Gastroesophageal sphincter (tissue), 3 donors: Measurements from ENCODE around the gene RABL6.
"Not testable (repeated sequence)": the region's sequence is repeated elsewhere in the genome, so short reads cannot be mapped to it uniquely, and the experiment has no call there.

ENCODE experiments used
- EP300 ChIP-seq: sonication (generic); formaldehyde crosslinking; IDR thresholded peaks from one replicate; pipeline ENCODE4 v1.6.1; 2017; ENCODE audit warnings: antibody characterized with exemption, mild to moderate bottlenecking
- POLR2A ChIP-seq, 2 donors: fragments of 450-650 bp; IDR thresholded peaks; one replicate each; pipeline ENCODE4 v1.6.1; 2017; ENCODE audit warnings: antibody characterized with exemption in 2 of 2, mild to moderate bottlenecking in 2 of 2, moderate library complexity in 1 of 2
- POLR2AphosphoS5 ChIP-seq: sonication (generic); formaldehyde crosslinking; IDR thresholded peaks from one replicate; pipeline ENCODE4 v1.6.1; 2017; ENCODE audit warnings: antibody characterized with exemption
- TF ChIP-seq, protein P1 (sequence below), 4 experiments: fragments of 200-600 bp in 2 of 4; fragments of 450-650 bp in 2 of 4; sonication (generic) in 1 of 4; IDR thresholded peaks; one replicate each; pipeline ENCODE4 v1.5.1; 2017 to 2019; ENCODE audit warnings: antibody characterized with exemption in 4 of 4, mild to moderate bottlenecking in 2 of 4, moderate library complexity in 2 of 4

DNA sequence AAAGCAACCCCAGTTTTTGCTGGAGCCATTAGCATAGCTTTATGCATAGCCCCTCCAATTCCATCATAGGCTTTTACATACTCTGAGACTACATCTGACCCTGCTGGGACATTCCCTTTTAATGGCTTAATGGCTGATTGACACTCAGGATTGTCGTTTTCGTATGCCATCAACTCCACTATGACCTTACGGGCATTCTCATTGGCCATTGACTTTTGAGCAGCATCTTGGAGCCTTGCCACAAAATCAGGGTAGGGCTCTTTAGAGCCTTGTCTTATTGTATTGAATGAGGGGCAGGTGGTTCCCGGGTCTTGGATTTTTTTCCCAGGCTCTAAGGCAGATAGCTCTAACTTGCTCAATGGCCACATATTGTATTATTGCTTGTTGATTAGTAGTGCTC is 20.8 kb upstream of the RABL6 start:
- TF ChIP-seq POLR2A (IDR thresholded peaks at IDR 0.05); EP300; POLR2AphosphoS5: not testable (repeated sequence)
- TF ChIP-seq, protein P1, sequence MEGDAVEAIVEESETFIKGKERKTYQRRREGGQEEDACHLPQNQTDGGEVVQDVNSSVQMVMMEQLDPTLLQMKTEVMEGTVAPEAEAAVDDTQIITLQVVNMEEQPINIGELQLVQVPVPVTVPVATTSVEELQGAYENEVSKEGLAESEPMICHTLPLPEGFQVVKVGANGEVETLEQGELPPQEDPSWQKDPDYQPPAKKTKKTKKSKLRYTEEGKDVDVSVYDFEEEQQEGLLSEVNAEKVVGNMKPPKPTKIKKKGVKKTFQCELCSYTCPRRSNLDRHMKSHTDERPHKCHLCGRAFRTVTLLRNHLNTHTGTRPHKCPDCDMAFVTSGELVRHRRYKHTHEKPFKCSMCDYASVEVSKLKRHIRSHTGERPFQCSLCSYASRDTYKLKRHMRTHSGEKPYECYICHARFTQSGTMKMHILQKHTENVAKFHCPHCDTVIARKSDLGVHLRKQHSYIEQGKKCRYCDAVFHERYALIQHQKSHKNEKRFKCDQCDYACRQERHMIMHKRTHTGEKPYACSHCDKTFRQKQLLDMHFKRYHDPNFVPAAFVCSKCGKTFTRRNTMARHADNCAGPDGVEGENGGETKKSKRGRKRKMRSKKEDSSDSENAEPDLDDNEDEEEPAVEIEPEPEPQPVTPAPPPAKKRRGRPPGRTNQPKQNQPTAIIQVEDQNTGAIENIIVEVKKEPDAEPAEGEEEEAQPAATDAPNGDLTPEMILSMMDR (IDR thresholded peaks at IDR 0.05): not testable (repeated sequence)
